ENCODE results near the gene ERO1A.

The ERO1A gene

GRCh38 chr14:52711666-52712065 lies 16.3 kb upstream of the ERO1A start:
- no peak overlapping the region for H3K27ac Mint-ChIP-seq
- H3K36me3 Mint-ChIP-seq (ENCODE audit: low read depth), result peaks cover 97% of the 10 kb centered on the region
- no peak for DNase-seq
- no peaks in the 10 kb centered on the region for H3K27me3 Mint-ChIP-seq
- H3K4me1 Mint-ChIP-seq (ENCODE audit: low read depth), result peaks cover 43% of the 10 kb centered on the region
- no peaks in the 10 kb centered on the region for H3K9me3 Mint-ChIP-seq
- H3K4me3 Mint-ChIP-seq, result no peak overlapping the region

- peak within 1 kb of the TSS; percentile 100 for H3K4me3 Mint-ChIP-seq
- peak within 1 kb of the TSS; percentile 100 for H3K27ac Mint-ChIP-seq
- peaks cover 56% of the 10 kb centered on the region for H3K36me3 Mint-ChIP-seq (ENCODE audit: low read depth)
- H3K9me3 Mint-ChIP-seq, result no peaks in the 10 kb centered on the region
- H3K4me1 Mint-ChIP-seq (ENCODE audit: low read depth), result peaks cover 52% of the 10 kb centered on the region
- DNase-seq, result peak; percentile 95
- no peaks in the 10 kb centered on the region for H3K27me3 Mint-ChIP-seq
Observed at GRCh38 chr14:52706724-52707706, 11.7 kb upstream of the ERO1A start, which contains the start of gene PSMC6. Gene PSMC6, plus strand, starts transcription at chr14:52707200. Its CDS starts 20 bp downstream, at chr14:52707220.

- Mint-ChIP-seq H3K27me3 (no peaks in the 10 kb centered on the region), H3K9me3 (no peaks in the 10 kb centered on the region), H3K4me1 (ENCODE audit: low read depth) (peaks cover 49% of the 10 kb centered on the region), H3K36me3 (ENCODE audit: low read depth) (peaks cover 48% of the 10 kb centered on the region), H3K27ac (peak overlapping the region; percentile 100), H3K4me3 (peak overlapping the region; percentile 100)
- no peak for DNase-seq
Observed at GRCh38 chr14:52706286-52706685, 10.9 kb upstream of the ERO1A start.

GRCh38 chr14:52703664-52704063 lies 8.3 kb upstream of the ERO1A start:
- H3K4me1 Mint-ChIP-seq (ENCODE audit: low read depth), result peaks cover 28% of the 10 kb centered on the region
- H3K36me3 Mint-ChIP-seq (ENCODE audit: low read depth), result peaks cover 22% of the 10 kb centered on the region
- no peak for DNase-seq
- H3K4me3 Mint-ChIP-seq, result no peak overlapping the region
- no peaks in the 10 kb centered on the region for H3K27me3 Mint-ChIP-seq
- no peak overlapping the region for H3K27ac Mint-ChIP-seq
- no peaks in the 10 kb centered on the region for H3K9me3 Mint-ChIP-seq

- no peak for DNase-seq
- Mint-ChIP-seq H3K4me1 (ENCODE audit: low read depth) (peaks cover 24% of the 10 kb centered on the region), H3K36me3 (ENCODE audit: low read depth) (peaks cover 18% of the 10 kb centered on the region), H3K27ac (no peak overlapping the region), H3K4me3 (no peak overlapping the region), H3K27me3 (no peaks in the 10 kb centered on the region), H3K9me3 (no peaks in the 10 kb centered on the region)
Observed at GRCh38 chr14:52703225-52703624, 7.9 kb upstream of the ERO1A start.

GRCh38 chr14:52701223-52701622 lies 5.9 kb upstream of the ERO1A start:
- Mint-ChIP-seq H3K4me1 (ENCODE audit: low read depth) (peaks cover 12% of the 10 kb centered on the region), H3K36me3 (ENCODE audit: low read depth) (no peaks in the 10 kb centered on the region), H3K27ac (no peak overlapping the region), H3K9me3 (no peaks in the 10 kb centered on the region), H3K27me3 (no peaks in the 10 kb centered on the region), H3K4me3 (no peak overlapping the region)
- DNase-seq, result no peak

GRCh38 chr14:52700701-52701172 lies 5.4 kb upstream of the ERO1A start:
- Mint-ChIP-seq H3K4me3 (no peak overlapping the region), H3K9me3 (no peaks in the 10 kb centered on the region), H3K27ac (no peak overlapping the region), H3K4me1 (ENCODE audit: low read depth) (peaks cover 10% of the 10 kb centered on the region), H3K27me3 (no peaks in the 10 kb centered on the region), H3K36me3 (ENCODE audit: low read depth) (no peaks in the 10 kb centered on the region)
- no peak for DNase-seq

GRCh38 chr14:52694761-52695480 lies 437 bp downstream of the ERO1A start:
- peaks cover 41% of the 10 kb centered on the region for H3K36me3 Mint-ChIP-seq (ENCODE audit: low read depth)

GRCh38 chr14:52693532-52693931 lies 1.8 kb downstream of the ERO1A start:
- Mint-ChIP-seq H3K4me1 (ENCODE audit: low read depth) (peaks cover 52% of the 10 kb centered on the region), H3K9me3 (no peaks in the 10 kb centered on the region), H3K27ac (peak overlapping the region; percentile 33), H3K27me3 (no peaks in the 10 kb centered on the region), H3K36me3 (ENCODE audit: low read depth) (peaks cover 41% of the 10 kb centered on the region), H3K4me3 (peak overlapping the region; percentile 96)
- no peak for DNase-seq

More at GRCh38 chr14:52694761-52695480, 437 bp downstream of the ERO1A start:
- peak overlapping the region; percentile 98 for H3K27ac Mint-ChIP-seq
- H3K4me3 Mint-ChIP-seq, result peak overlapping the region; percentile 96
- no peaks in the 10 kb centered on the region for H3K9me3 Mint-ChIP-seq
- H3K27me3 Mint-ChIP-seq, result no peaks in the 10 kb centered on the region
- peak; percentile 68 for DNase-seq
- peaks cover 41% of the 10 kb centered on the region for H3K4me1 Mint-ChIP-seq (ENCODE audit: low read depth)

- Mint-ChIP-seq H3K9me3 (no peaks in the 10 kb centered on the region), H3K4me3 (peak overlapping the region; percentile 96), H3K27ac (no peak overlapping the region), H3K27me3 (no peaks in the 10 kb centered on the region), H3K4me1 (ENCODE audit: low read depth) (peaks cover 57% of the 10 kb centered on the region), H3K36me3 (ENCODE audit: low read depth) (peaks cover 46% of the 10 kb centered on the region)
- no peak for DNase-seq
Observed at GRCh38 chr14:52693036-52693435, 2.3 kb downstream of the ERO1A start.

- Mint-ChIP-seq H3K4me1 (ENCODE audit: low read depth) (peaks cover 63% of the 10 kb centered on the region), H3K4me3 (peak overlapping the region; percentile 54), H3K27ac (peak overlapping the region; percentile 16), H3K27me3 (no peaks in the 10 kb centered on the region), H3K36me3 (ENCODE audit: low read depth) (peaks cover 48% of the 10 kb centered on the region), H3K9me3 (no peaks in the 10 kb centered on the region)
- DNase-seq, result no peak
Observed at GRCh38 chr14:52692248-52692962, 3.0 kb downstream of the ERO1A start.

- Mint-ChIP-seq H3K4me1 (ENCODE audit: low read depth) (peaks cover 76% of the 10 kb centered on the region), H3K27me3 (no peaks in the 10 kb centered on the region), H3K36me3 (ENCODE audit: low read depth) (peaks cover 48% of the 10 kb centered on the region), H3K9me3 (no peaks in the 10 kb centered on the region), H3K4me3 (no peak overlapping the region), H3K27ac (no peak overlapping the region)
- no peak for DNase-seq
Observed at GRCh38 chr14:52690983-52691760, 4.2 kb downstream of the ERO1A start.

GRCh38 chr14:52686176-52686575 lies 9.2 kb downstream of the ERO1A start:
- no peak overlapping the region for H3K4me3 Mint-ChIP-seq
- H3K36me3 Mint-ChIP-seq (ENCODE audit: low read depth), result peaks cover 28% of the 10 kb centered on the region
- peak overlapping the region; percentile 45 for H3K27ac Mint-ChIP-seq
- peaks cover 69% of the 10 kb centered on the region for H3K4me1 Mint-ChIP-seq (ENCODE audit: low read depth)
- no peaks in the 10 kb centered on the region for H3K9me3 Mint-ChIP-seq
- DNase-seq, result no peak
- no peaks in the 10 kb centered on the region for H3K27me3 Mint-ChIP-seq

Data from activated T-cell treated with anti-CD3 and anti-CD28 coated beads, Interleukin-2, amount 50 U/mL, for 24 hours (primary cell).